Keratinocyte (primary cell): ENCODE measurements around the gene SIGLEC9.

ENCODE experiments used
- EZH2 ChIP-seq: IDR thresholded peaks from one replicate; pipeline ENCODE4 v1.6.1; 2012; ENCODE audit warnings: inconsistent platforms, mild to moderate bottlenecking, low read length, moderate library complexity
- TF ChIP-seq, protein P1 (sequence below), 3 experiments: IDR thresholded peaks in 1 of 3; conservative IDR thresholded peaks in 1 of 3; optimal IDR thresholded peaks in 1 of 3; 2 replicates in 2 of 3; 3 replicates in 1 of 3; pipeline versions ENCODE3 to v1.5.1; 2011; ENCODE audit warnings: low read length in 3 of 3, mild to moderate bottlenecking in 3 of 3, moderate library complexity in 2 of 3, control low read depth in 1 of 3, inconsistent platforms in 1 of 3; ENCODE audit not compliant: insufficient read depth in 2 of 3; ENCODE audit errors: extremely low read depth in 1 of 3

DNA sequence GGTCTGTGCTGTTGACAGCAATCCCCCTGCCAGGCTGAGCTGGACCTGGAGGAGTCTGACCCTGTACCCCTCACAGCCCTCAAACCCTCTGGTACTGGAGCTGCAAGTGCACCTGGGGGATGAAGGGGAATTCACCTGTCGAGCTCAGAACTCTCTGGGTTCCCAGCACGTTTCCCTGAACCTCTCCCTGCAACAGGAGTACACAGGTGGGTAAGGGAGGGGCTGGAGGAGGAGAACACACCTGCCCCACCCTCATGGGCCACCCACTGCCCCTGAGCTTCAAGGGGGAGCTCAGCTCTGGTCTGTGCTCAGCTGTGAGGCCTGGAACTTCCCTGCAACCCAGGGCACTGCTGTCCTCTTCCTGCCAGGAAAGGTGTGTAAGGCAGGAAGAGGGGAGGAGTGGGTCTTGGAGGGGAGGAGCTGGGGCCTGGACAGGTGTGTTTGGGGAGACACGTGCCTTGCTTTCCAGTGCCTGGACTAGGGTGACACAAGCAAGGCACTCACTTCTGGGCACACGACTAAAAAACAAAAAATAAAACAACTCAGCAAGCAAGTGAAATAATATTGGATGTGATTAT is 21.3 kb downstream of the SIGLEC9 start:
- TF ChIP-seq, protein P1, sequence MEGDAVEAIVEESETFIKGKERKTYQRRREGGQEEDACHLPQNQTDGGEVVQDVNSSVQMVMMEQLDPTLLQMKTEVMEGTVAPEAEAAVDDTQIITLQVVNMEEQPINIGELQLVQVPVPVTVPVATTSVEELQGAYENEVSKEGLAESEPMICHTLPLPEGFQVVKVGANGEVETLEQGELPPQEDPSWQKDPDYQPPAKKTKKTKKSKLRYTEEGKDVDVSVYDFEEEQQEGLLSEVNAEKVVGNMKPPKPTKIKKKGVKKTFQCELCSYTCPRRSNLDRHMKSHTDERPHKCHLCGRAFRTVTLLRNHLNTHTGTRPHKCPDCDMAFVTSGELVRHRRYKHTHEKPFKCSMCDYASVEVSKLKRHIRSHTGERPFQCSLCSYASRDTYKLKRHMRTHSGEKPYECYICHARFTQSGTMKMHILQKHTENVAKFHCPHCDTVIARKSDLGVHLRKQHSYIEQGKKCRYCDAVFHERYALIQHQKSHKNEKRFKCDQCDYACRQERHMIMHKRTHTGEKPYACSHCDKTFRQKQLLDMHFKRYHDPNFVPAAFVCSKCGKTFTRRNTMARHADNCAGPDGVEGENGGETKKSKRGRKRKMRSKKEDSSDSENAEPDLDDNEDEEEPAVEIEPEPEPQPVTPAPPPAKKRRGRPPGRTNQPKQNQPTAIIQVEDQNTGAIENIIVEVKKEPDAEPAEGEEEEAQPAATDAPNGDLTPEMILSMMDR (optimal IDR thresholded peaks at IDR 0.05 in 1 of 3, IDR thresholded peaks at IDR 0.05 in 1 of 3, conservative IDR thresholded peaks at IDR 0.05 in 1 of 3; ENCODE audit: extremely low read depth in 1 of 3, insufficient read depth in 2 of 3, low read length in 3 of 3) = no peak
- no peak for TF ChIP-seq EZH2
